HCT116 (cell line): ENCODE measurements around the gene ERCC4. TPM values are rescaled to one million over a fixed set of nuclear protein-coding genes. Genes with fewer than 3 reads are reported as not detected.

Experiments used
- ATAC-seq: fragments of 200-7000 bp; cut with Tn5 transposase; 2 replicates; pipeline ENCODE4 v1.9.1; 2020; ENCODE audit warnings: mild to moderate bottlenecking, moderate library complexity
- BruUV-seq: library from RNA; stranded (reverse); fragments of 400-500 nt; replicated peaks from 2 replicates; lab custom pipeline; 2021; lab: Mats Ljungman, UMichigan
- CTCF ChIA-PET: fragments of 300-600 bp; sonication (Branson Sonifier 250); formaldehyde crosslinking; loops from one replicate; lab custom pipeline; 2021; ENCODE audit warnings: antibody characterized with exemption; lab: Charles Lee
- POLR2A ChIA-PET: fragments of 300-600, 350-600 bp; sonication (Branson Sonifier 250); formaldehyde crosslinking; loops from one replicate; lab custom pipeline; 2021; ENCODE audit warnings: antibody characterized with exemption; lab: Charles Lee
- RAD21 ChIA-PET, 2 experiments: fragments of 300-600 bp; sonication (Branson Sonifier 250); formaldehyde crosslinking; loops; one replicate each; lab custom pipeline; 2023; ENCODE audit warnings: low total read pairs in 2 of 2; ENCODE audit not compliant: uncharacterized antibody in 2 of 2, unreplicated experiment in 2 of 2, low non-redundant PET in 1 of 2; lab: Charles Lee
- DNase-seq: peaks from one replicate; pipeline ENCODE4 v3.0.0-alpha.2; 2010; ENCODE audit warnings: low read depth, low spot score
- H2AFZ ChIP-seq: fragments of 200-600 bp; shearing (Covaris generic), sonication (generic); 2 replicates; pipeline ENCODE4 v1.6.1; 2017; ENCODE audit warnings: low read depth, mixed run types, mixed read lengths, antibody characterized with exemption, low read length; ENCODE audit not compliant: poor library complexity, severe bottlenecking
- H3K27ac ChIP-seq: 2 replicates; pipeline ENCODE4 v1.5.1; 2012; ENCODE audit warnings: low read depth, low read length
- H3K27me3 ChIP-seq: fragments of 200-600 bp; sonication (generic); 2 replicates; pipeline ENCODE4 v1.6.1; 2016; ENCODE audit warnings: mixed run types, low read length, mixed read lengths; ENCODE audit not compliant: insufficient read depth
- H3K36me3 ChIP-seq, 2 experiments: fragments of 200-500 bp in 1 of 2; fragments of 200-600 bp in 1 of 2; sonication (Bioruptor generic) in 1 of 2; sonication (generic) in 1 of 2; 2 replicates each; pipeline versions ENCODE4 v1.5.1 to v1.6.1; 2014 to 2016; ENCODE audit warnings: low read length in 2 of 2, inconsistent platforms in 1 of 2, mixed read lengths in 1 of 2, mixed run types in 1 of 2; ENCODE audit not compliant: insufficient read depth in 2 of 2, control insufficient read depth in 1 of 2
- H3K4me1 ChIP-seq, 2 experiments: fragments of 200-600 bp in 1 of 2; sonication (generic) in 1 of 2; 2 replicates each; pipeline versions ENCODE4 v1.5.1 to v1.6.1; 2012 to 2017; ENCODE audit warnings: low read length in 2 of 2, inconsistent platforms in 1 of 2, mild to moderate bottlenecking in 1 of 2, mixed read lengths in 1 of 2, mixed run types in 1 of 2, moderate library complexity in 1 of 2; ENCODE audit not compliant: insufficient read depth in 2 of 2, control insufficient read depth in 1 of 2
- H3K4me2 ChIP-seq: fragments of 200-600 bp; sonication (generic); 2 replicates; pipeline ENCODE4 v1.6.1; 2017; ENCODE audit warnings: mixed run types, low read length, mixed read lengths
- H3K4me3 ChIP-seq, 2 experiments: fragments of 200-600 bp in 1 of 2; sonication (generic) in 1 of 2; replicated peaks in 1 of 2; 2 replicates each; pipeline ENCODE4 v1.5.1; 2011 to 2016; ENCODE audit warnings: low read length in 2 of 2, control low read depth in 1 of 2, low read depth in 1 of 2, mild to moderate bottlenecking in 1 of 2, mixed read lengths in 1 of 2, mixed run types in 1 of 2
- H3K79me2 ChIP-seq: fragments of 200-600 bp; sonication (generic); 2 replicates; pipeline ENCODE4 v1.6.1; 2017; ENCODE audit warnings: mild to moderate bottlenecking, mixed run types, low read length, moderate library complexity, mixed read lengths; ENCODE audit not compliant: insufficient read depth
- H3K9ac ChIP-seq: fragments of 200-600 bp; sonication (generic); 2 replicates; pipeline ENCODE4 v1.6.1; 2016; ENCODE audit warnings: low read length, mixed read lengths
- H3K9me2 ChIP-seq: fragments of 200-600 bp; sonication (generic), shearing (Covaris generic); 2 replicates; pipeline ENCODE4 v1.6.1; 2017; ENCODE audit warnings: mixed run types, mild to moderate bottlenecking, moderate library complexity; ENCODE audit not compliant: insufficient read depth
- H3K9me3 ChIP-seq, 2 experiments: fragments of 200-500 bp in 1 of 2; fragments of 200-600 bp in 1 of 2; sonication (Bioruptor generic) in 1 of 2; sonication (generic) in 1 of 2; 2 replicates each; pipeline ENCODE4 v1.6.1; 2014 to 2017; ENCODE audit warnings: low read length in 2 of 2, mixed read lengths in 2 of 2, inconsistent platforms in 1 of 2, low read depth in 1 of 2, mild to moderate bottlenecking in 1 of 2, mixed run types in 1 of 2, moderate library complexity in 1 of 2; ENCODE audit not compliant: control insufficient read depth in 1 of 2, insufficient read depth in 1 of 2
- H4K20me1 ChIP-seq: fragments of 200-600 bp; sonication (generic), shearing (Covaris generic); 2 replicates; pipeline ENCODE4 v1.6.1; 2017; ENCODE audit warnings: mixed run types, mild to moderate bottlenecking, moderate library complexity; ENCODE audit not compliant: insufficient read depth
- CBX3 ChIP-seq: IDR thresholded peaks from 2 replicates; pipeline ENCODE4 v1.6.1; 2012; ENCODE audit warnings: low read depth
- EGR1 ChIP-seq: IDR thresholded peaks from 2 replicates; pipeline ENCODE4 v1.6.1; 2012; ENCODE audit warnings: low read depth
- ELF1 ChIP-seq: IDR thresholded peaks from 2 replicates; pipeline ENCODE4 v1.6.1; 2012; ENCODE audit warnings: low read depth, borderline replicate concordance
- EZH2 ChIP-seq: fragments of 200-600 bp; sonication (generic); IDR thresholded peaks from 2 replicates; pipeline ENCODE4 v1.6.1; 2017; ENCODE audit warnings: antibody characterized with exemption, mixed run types
- FOSL1 ChIP-seq: IDR thresholded peaks from 2 replicates; pipeline ENCODE4 v1.6.1; 2012; ENCODE audit warnings: low read depth
- POLR2A ChIP-seq: IDR thresholded peaks from 2 replicates; pipeline ENCODE4 v1.7.0; 2011; ENCODE audit warnings: borderline replicate concordance; ENCODE audit not compliant: insufficient read depth, insufficient read length; ENCODE audit errors: extremely low read depth
- RAD21 ChIP-seq: IDR thresholded peaks from 2 replicates; pipeline ENCODE4 v1.6.1; 2012; ENCODE audit warnings: low read depth, mild to moderate bottlenecking
- SIN3A ChIP-seq: IDR thresholded peaks from 2 replicates; pipeline ENCODE4 v1.6.1; 2012; ENCODE audit warnings: low read depth
- SRF ChIP-seq: IDR thresholded peaks from 2 replicates; pipeline ENCODE4 v1.6.1; 2012; ENCODE audit warnings: low read depth
- TCF7L2 ChIP-seq: IDR thresholded peaks from 2 replicates; pipeline ENCODE4 v1.7.0; 2011; ENCODE audit warnings: borderline replicate concordance, inconsistent platforms; ENCODE audit not compliant: insufficient read depth, insufficient read length; ENCODE audit errors: extremely low read depth
- ZNF274 ChIP-seq: fragments of 200-500 bp; sonication (Bioruptor generic); IDR thresholded peaks from 2 replicates; pipeline ENCODE4 v1.6.1; 2014; ENCODE audit warnings: mild to moderate bottlenecking, low read depth, low read length, inconsistent platforms
- intact Hi-C: fragments of 100-400 bp; cut with micrococcal nuclease; formaldehyde crosslinking; loops from 2 replicates; pipeline ENCODE4 v1.10.0; 2022
- total RNA-seq: library from RNA; stranded (reverse); gene quantifications from one replicate; pipeline ENCODE4 v1.2.1, GENCODE V29; 2021; ENCODE audit not compliant: unreplicated experiment
- TF ChIP-seq, protein P1 (sequence below), 3 experiments: fragments of 200-600 bp in 1 of 3; sonication (generic) in 1 of 3; IDR thresholded peaks in 2 of 3; conservative IDR thresholded peaks in 1 of 3; 2 replicates each; pipeline ENCODE4 v1.5.1; 2012 to 2017; ENCODE audit warnings: low read depth in 2 of 3, low read length in 2 of 3, antibody characterized with exemption in 1 of 3, borderline replicate concordance in 1 of 3, control low read depth in 1 of 3, mild to moderate bottlenecking in 1 of 3, mixed read lengths in 1 of 3, mixed run types in 1 of 3, moderate library complexity in 1 of 3; ENCODE audit not compliant: insufficient read depth in 1 of 3
- TF ChIP-seq, protein P2 (sequence below): IDR thresholded peaks from 2 replicates; pipeline ENCODE4 v1.6.1; 2011; ENCODE audit warnings: mild to moderate bottlenecking, low read length, moderate library complexity; ENCODE audit not compliant: insufficient replicate concordance; ENCODE audit errors: extremely low read depth
- TF ChIP-seq, protein P3 (sequence below): IDR thresholded peaks from 2 replicates; pipeline ENCODE4 v1.6.1; 2012

The ERCC4 gene
- total RNA-seq, 1 experiment from 2014 or later, result 10.4 TPM

DNA sequence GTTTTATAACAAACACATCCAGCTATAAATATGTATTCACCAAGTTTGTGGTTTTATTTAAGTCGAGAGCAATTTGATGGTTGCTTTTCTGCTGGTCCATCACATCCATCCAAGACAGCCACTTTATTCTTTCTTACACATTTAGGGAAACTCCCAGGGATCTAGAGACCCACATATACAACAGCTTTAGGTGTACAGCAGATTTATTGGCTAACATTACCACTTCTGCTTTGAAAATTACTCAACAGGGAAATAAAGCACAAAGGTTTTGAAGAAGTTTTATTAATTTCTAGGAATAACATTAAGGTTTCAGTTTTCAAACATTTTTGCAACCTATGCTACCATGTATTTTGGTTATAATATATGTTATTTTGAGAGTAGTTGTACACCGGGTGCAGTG lies 6.9 kb downstream of the ERCC4 start:
- no peaks in the 10 kb centered on the region for H4K20me1 ChIP-seq
- no peak overlapping the region for H3K4me2 ChIP-seq
- H3K9ac ChIP-seq, result no peak overlapping the region
- no peaks in the 10 kb centered on the region for H3K9me2 ChIP-seq
- ATAC-seq, result no peak
- no peak overlapping the region for H2AFZ ChIP-seq
- BruUV-seq, result no TSS peak
- H3K36me3 ChIP-seq, result peaks cover 0 to 3% of the 10 kb centered on the region in 2 experiments; a peak in 2 of 4 replicates
- H3K27me3 ChIP-seq, result no peaks in the 10 kb centered on the region
- RAD21 ChIA-PET, result no interaction called here
- no peaks in the 10 kb centered on the region for H3K9me3 ChIP-seq
- no peaks in the 10 kb centered on the region for H3K79me2 ChIP-seq
- POLR2A ChIA-PET, result no interaction called here
- TF ChIP-seq RAD21 (no peak), EZH2 (no peak), ZNF274 (no peak), SIN3A (no peak), POLR2A (no peak), TCF7L2 (no peak), SRF (no peak), EGR1 (no peak), FOSL1 (no peak), CBX3 (no peak), ELF1 (no peak)
- TF ChIP-seq, protein P1, sequence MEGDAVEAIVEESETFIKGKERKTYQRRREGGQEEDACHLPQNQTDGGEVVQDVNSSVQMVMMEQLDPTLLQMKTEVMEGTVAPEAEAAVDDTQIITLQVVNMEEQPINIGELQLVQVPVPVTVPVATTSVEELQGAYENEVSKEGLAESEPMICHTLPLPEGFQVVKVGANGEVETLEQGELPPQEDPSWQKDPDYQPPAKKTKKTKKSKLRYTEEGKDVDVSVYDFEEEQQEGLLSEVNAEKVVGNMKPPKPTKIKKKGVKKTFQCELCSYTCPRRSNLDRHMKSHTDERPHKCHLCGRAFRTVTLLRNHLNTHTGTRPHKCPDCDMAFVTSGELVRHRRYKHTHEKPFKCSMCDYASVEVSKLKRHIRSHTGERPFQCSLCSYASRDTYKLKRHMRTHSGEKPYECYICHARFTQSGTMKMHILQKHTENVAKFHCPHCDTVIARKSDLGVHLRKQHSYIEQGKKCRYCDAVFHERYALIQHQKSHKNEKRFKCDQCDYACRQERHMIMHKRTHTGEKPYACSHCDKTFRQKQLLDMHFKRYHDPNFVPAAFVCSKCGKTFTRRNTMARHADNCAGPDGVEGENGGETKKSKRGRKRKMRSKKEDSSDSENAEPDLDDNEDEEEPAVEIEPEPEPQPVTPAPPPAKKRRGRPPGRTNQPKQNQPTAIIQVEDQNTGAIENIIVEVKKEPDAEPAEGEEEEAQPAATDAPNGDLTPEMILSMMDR (IDR thresholded peaks at IDR 0.05 in 2 of 3, conservative IDR thresholded peaks at IDR 0.05 in 1 of 3; ENCODE audit: borderline replicate concordance in 1 of 3, insufficient read depth in 1 of 3, low read depth in 2 of 3, low read length in 2 of 3), result no peak
- TF ChIP-seq, protein P2, sequence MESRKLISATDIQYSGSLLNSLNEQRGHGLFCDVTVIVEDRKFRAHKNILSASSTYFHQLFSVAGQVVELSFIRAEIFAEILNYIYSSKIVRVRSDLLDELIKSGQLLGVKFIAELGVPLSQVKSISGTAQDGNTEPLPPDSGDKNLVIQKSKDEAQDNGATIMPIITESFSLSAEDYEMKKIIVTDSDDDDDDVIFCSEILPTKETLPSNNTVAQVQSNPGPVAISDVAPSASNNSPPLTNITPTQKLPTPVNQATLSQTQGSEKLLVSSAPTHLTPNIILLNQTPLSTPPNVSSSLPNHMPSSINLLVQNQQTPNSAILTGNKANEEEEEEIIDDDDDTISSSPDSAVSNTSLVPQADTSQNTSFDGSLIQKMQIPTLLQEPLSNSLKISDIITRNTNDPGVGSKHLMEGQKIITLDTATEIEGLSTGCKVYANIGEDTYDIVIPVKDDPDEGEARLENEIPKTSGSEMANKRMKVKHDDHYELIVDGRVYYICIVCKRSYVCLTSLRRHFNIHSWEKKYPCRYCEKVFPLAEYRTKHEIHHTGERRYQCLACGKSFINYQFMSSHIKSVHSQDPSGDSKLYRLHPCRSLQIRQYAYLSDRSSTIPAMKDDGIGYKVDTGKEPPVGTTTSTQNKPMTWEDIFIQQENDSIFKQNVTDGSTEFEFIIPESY, result no peak
- TF ChIP-seq, protein P3, sequence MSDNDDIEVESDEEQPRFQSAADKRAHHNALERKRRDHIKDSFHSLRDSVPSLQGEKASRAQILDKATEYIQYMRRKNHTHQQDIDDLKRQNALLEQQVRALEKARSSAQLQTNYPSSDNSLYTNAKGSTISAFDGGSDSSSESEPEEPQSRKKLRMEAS, result no peak
- H3K27ac ChIP-seq, result no peak overlapping the region
- intact Hi-C loops, result loop anchor here (10.0 kb wide), 1 partner anchor 168 kb away; no protein-coding TSS in a partner anchor
- CTCF ChIA-PET, result no interaction called here
- no peak overlapping the region for H3K4me3 ChIP-seq
- no peaks in the 10 kb centered on the region for H3K4me1 ChIP-seq
- no peak for DNase-seq
